IPS DF 19.7 (cell line): Measurements from ENCODE around the gene UBXN7.
"Not testable (repeated sequence)": the region's sequence is repeated elsewhere in the genome, so short reads cannot be mapped to it uniquely, and the experiment has no call there.

Experiments used
- DNase-seq: peaks from one replicate; pipeline ENCODE4 v3.0.0-alpha.2; 2013; ENCODE audit warnings: low read depth, low spot score

The UBXN7 gene, protein sequence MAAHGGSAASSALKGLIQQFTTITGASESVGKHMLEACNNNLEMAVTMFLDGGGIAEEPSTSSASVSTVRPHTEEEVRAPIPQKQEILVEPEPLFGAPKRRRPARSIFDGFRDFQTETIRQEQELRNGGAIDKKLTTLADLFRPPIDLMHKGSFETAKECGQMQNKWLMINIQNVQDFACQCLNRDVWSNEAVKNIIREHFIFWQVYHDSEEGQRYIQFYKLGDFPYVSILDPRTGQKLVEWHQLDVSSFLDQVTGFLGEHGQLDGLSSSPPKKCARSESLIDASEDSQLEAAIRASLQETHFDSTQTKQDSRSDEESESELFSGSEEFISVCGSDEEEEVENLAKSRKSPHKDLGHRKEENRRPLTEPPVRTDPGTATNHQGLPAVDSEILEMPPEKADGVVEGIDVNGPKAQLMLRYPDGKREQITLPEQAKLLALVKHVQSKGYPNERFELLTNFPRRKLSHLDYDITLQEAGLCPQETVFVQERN

DNA sequence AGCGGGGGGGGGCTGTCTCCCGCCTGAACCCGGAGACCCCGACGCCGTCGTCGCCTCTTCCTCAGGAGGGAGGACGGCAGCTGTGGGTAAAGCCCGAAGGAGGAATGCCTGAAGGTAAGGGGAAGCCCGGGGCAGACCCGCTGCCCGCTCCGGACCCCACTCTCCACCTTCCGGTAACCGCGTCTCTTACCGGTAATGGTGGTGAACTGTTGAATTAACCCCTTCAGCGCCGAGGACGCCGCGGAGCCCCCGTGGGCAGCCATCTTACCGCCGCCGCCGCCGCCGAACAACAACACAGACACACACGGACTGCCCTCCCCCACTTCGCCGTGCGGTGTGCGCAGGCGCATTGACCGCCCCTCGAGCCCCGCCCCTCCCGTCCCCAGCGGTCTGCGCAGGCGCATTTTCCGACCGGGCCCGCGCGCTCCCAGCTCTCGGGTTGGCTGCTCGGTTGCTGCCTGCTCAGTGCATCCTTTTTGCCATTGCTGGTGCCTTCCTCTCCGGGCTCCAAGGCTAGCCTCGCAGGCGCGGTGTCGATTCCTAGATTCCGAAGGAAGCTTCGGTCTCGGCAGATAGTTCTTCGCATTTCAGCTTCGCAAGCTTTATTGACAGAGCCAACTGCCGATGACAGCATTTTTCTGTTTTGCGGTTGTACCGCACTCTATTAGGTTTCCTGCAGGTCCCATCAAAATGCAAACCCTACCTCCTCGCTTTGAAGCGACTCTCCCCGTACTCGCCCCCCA is at the start of gene UBXN7:
Gene UBXN7 (minus strand): TSS at position 291 of the 743 bp plus-strand sequence. CDS start 28 bp downstream, at position 263.
- DNase-seq: peak; percentile 64

DNA sequence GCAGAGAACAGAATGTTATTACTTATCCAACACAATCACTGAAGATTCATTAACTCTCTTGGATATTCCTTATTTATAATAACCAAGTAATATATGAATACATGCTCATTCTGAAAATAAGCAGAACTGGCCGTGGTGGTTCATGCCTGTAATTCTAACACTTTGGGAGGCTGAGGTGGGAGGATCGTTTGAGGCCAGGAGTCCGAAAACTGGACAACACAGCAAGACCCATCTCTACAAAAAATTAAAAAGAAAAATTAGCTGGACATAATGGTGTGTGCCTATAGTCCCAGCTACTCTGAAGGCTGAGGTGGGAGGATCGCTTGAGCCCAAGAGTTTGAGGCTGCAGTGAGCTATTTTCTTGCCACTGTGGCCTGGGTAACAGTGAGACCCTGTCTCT is 45.5 kb upstream of the UBXN7 start:
- DNase-seq: no peak

DNA sequence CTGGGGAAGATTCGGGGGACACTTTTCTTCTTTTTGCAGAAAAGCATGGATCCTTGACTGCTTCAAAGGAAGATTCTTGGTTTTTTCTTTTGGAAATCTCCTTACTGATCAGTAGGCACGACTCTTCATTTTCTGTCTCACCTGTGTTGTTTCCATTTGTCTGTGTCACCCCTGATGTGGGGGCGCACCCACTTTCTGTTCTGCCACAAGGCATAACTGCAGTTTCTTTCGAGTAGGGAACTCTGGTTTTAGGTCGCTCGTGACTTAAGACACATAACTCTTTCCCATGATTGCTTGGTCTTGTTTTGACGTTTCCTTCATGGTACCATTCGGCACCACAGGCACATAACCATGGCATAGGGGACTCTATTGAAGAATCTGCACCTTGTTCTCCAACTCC is 40.1 kb upstream of the UBXN7 start:
- no peak for DNase-seq

DNA sequence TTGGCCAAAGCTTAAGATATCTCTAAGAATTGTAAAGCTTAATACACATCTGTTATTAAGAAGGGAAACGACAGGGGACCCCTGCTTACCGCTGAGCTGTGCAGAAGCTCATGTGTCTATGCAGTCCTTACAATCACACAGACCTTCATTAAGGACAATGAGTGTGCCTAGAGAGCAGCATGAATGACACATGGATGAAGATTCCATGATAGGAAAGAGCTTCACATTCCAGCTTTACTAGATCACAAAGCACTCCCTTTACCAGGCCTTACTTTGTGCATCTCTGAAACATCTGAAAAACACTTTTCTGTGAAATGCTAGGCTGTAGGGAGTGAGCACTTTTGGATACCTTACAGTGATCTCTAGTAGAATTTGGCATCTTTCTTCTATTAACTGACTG is 39.3 kb upstream of the UBXN7 start:
- DNase-seq: no peak

DNA sequence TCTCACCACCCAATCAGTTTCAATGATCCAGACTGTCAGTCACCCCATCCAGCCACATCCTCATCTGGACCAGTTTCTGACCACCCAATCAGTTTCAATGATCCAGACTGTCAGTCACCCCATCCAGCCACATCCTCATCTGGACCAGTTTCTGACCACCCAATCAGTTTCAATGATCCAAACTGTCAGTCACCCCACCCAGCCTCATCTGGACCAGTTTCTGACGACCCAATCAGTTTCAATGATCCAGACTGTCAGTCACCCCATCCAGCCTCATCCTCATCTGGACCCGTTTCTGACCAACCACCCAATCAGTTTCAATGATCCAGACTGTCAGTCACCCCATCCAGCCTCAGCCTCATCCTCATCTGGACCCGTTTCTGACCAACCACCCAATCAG is 38.0 kb upstream of the UBXN7 start:
- DNase-seq: not testable (repeated sequence)

DNA sequence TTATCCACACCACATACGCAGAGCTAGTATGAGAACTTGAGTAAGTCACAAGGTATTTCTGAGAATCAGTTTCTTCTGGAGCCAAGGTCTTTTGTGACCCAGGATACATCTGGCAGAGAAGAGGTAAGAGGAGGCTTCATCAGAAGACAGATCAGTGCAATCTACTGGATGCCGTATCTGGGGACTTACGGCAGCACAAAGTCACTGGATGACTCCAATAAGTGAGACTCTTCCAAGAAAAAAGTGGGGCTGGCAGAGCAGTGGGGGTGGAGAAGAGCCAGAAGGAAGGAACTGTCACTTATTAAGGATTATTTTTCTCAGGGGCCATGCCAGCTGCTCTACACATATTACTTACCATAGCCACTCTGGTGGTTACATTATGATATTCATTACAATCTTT is 31.6 kb upstream of the UBXN7 start:
- no peak for DNase-seq

DNA sequence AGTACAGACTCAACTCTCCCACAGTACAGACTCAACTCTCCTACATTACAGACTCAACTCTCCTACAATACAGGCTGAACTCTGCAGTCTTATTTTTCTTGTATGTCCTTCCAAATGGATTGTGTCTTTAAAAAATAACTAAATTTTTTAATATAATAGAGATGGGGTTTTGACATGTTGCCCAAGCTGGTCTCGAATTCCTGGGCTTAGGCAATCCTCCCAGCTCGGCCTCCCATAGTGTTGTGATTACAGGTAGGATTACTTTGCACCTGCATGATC is 31.2 kb upstream of the UBXN7 start:
- DNase-seq: no peak

DNA sequence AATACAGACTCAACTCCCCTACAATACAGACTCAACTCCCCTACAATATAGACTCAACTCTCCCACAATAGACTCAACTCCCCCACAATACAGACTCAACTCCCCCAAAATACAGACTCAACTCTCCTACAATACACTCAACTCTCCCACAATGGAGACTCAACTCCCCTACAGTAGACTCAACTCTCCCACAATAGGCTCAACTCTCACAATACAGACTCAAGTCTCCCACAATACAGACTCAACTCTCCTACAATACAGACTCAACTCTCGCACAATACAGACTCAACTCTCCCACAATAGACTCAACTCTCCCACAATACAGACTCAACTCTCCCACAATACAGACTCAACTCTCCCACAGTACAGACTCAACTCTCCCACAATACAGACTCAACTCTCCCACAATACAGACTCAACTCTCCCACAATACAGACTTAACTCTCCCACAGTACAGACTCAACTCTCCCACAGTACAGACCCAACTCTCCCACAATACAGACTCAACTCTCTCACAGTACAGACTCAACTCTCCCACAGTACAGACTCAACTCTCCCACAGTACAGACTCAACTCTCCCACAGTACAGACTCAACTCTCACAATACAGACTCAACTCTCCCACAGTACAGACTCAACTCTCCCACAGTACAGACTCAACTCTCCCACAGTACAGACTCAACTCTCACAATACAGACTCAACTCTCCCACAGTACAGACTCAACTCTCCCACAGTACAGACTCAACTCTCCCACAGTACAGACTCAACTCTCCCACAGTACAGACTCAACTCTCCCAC is 30.7 kb upstream of the UBXN7 start:
- DNase-seq: not testable (repeated sequence)

DNA sequence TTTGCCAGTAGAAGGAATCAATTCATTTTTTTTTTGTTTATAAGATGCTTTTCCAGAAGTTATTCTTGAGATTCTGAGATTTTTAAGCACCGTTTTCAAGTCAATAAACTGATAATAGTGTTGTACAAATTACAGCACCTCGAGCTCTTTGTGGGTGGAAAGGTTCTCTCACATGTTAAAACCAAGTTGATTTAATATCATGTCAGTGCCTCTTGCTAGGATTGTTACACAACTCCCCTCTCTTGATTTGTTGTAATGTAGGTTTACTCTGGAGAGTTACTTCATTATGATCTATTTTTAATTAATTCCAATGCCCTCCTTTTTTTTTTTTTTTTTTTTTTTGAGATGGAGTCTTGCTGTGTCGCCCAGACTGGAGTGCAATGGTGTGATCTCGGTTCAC is 25.8 kb upstream of the UBXN7 start:
- DNase-seq: no peak

DNA sequence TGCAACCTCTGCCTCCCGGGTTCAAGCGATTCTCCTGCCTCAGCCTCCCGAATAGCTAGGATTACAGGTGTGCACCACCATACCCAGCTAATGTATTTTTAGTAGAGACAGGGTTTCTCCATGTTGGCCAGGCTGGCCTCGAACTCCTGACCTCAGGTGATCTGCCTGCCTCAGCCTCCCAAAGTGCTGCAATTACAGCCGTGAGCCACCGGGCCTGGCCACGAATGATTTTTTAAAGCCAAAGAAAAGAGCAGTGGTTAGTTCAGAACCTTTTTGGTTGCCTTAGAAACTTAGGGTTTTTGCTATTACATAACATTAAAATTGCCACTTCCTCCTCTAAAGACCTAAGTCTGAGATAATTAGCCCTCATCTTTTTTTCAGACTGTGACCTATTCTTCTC is 25.2 kb upstream of the UBXN7 start:
- DNase-seq: not testable (repeated sequence)

DNA sequence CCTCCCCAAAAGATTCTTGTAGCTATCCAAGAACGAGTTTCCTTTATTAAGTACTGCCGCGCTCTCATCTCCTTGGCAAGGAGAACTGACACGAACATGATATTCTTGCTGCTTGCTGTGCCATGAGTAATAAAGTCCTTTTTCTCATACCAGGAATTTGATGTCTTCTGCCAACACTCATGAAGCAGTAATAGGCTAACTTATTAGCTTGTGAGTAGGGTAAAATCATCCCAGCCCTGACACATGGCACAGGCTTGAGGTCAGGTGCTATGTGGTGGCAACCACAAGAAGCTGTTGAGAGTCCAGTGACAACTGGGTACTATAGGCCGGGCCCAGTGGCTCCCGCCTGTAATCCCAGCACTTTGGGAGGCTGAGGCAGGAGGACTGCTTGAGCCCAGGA is 22.7 kb upstream of the UBXN7 start:
- DNase-seq: no peak

DNA sequence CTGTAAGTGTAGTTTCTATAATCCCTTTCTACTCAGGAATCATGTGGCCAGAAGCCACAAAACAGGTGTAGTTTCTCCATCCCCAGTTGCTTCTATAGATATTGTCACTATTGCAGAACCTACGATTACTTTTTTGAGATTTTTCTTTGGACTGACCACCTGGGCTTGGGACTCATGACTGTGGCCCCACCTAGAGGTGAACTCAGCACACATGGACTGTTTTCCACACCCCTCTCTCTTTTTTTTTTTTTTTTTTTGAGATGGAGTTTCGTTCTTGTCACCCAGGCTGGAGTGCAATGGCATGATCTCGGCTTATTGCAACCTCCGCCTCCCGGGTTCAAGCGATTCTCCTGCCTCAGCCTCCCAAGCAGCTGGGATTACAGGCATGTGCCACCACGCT is 13.2 kb upstream of the UBXN7 start:
- not testable (repeated sequence) for DNase-seq

DNA sequence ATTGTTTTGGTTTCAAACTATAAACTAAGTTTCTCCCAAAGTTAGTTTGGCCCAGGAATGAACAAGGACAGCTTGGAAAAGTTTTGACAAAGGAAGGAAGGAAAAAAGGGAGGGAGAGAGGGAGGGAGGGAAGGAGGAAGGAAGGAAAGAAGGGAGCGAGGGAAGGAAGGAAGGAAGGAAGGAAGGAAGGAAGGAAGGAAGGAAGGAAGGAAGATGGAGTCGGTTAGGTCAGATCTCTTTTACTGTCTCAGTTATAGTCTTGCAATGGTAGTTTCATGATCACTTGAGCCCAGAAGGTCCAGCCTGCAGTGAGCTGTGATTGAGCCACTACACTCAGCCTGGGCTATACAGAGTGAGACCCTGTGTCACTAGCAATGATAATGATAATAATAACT is 12.3 kb upstream of the UBXN7 start:
- no peak for DNase-seq

DNA sequence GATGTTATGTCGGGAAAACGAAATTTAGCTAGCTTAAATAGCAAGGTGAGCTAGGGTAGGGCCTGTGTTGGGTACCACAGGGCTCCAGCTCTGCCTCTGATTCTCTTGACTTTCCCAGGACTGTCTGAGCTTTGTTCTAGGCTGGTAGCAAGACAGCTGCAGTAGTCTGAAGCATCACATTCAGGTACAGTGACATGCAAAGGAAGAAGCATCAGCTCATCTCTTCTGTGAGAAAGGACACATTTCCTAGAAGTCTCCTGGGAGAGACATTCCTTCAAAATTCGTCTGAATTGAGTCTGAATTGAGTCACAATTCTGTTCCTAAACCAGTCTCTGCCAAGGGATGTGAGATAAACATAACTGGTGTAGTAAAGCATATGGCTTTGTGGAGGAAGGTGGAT is 8.5 kb upstream of the UBXN7 start:
- no peak for DNase-seq

DNA sequence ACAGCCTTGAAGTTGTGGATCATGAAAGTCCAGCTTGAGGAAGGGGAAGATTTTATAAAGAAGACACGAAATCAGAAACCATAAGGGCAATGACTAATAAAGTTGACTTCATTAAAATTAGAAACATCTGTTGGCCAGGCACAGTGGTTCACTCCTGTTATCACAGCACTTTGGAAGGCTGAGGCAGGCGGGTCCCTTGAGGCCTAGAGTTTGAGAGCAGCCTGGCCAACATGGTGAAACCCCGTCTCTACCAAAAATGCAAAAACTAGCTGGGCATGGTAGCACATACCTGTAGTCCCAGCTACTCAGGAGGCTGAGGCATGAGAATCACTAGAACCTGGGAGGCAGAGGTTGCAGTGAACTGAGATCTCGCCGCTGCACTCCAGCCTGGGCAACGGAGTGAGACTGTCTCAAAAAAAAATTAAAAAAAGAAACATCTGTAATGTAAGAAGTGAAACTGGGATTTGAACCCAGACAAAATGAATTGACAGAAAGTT is 7.9 kb upstream of the UBXN7 start:
- DNase-seq: no peak

DNA sequence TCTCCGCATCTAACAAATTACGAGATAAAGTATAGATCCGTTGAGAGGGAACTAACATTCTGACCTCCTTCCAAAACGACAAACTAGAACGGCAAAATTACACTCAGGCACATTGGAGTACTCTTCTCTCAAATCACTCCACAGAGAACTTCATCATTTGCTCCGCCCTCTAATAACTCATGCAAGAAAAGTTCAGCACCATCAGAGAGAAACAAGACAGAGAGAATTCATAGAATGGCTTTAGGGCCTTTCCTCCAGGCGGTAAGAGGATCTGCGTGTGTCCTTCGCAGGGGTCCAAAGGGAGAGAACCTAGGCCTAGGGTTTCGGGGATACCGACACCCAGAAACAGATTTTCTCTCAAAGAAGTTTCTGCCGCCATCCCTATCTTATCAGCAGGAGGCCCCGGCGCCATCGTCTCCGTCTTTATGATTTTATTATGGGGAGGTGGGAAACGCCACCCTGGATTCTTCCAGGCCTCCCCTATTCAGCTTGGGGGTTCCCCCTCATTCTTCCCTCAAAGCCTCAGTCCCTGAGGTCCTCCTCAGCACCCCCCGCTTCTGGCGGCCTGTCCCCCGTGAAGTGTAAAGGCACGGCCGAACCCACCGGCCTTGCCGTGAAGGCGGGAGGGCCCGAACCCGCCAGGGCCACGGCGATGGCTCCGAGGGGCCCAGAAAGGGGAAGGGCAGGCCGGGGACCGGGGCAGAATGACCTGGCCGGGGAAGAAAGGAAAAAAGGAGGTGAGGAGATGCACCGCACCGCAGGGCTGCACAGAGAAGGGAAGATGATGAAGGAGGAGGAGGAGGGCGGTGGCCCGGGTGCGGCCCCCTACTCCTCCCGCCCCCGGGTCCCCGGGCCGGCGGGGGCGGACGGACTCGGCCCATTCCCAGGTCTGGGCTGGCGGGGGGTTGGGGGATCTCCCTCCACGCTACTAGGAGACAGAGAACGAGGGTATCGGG is 768 bp downstream of the UBXN7 start:
- DNase-seq: no peak

DNA sequence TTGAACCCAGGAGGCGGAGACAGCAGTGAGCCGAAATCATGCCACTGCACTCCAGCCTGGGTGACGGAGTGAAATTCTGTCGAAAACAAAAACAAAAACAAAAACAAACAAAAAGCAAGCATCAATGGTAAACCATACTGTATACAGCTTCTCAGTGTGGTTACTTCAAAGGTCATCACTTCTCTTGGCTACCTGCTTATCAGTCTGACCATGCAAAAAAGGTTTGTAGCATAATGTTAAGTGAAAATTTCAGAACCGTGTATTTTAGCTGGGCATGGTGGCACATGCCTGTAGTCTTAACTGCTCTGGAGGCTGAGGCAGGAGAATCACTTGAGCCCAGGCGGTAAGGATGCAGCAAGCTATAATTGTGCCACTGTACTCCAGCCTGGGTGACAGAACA is 4.2 kb downstream of the UBXN7 start:
- DNase-seq: no peak

DNA sequence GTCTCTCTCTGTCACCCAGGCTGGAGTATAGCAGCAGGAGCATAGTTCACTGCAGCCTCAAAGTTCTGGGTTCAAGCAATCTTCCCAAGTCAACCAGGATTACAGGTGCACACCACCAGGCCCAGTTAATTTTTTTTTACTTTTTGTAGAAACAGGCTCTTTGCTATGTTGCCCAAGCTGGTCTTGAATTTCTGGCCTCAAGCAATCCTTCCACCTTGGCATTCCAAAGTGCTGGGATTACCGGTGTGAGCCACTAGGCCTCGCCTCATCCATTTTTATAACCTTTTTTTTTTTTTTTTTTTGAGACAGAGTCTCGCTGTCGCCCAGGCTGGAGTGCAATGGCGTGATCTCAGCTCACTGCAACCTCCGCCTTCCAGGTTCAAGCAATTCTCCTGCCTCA is 7.8 kb downstream of the UBXN7 start:
- not testable (repeated sequence) for DNase-seq

DNA sequence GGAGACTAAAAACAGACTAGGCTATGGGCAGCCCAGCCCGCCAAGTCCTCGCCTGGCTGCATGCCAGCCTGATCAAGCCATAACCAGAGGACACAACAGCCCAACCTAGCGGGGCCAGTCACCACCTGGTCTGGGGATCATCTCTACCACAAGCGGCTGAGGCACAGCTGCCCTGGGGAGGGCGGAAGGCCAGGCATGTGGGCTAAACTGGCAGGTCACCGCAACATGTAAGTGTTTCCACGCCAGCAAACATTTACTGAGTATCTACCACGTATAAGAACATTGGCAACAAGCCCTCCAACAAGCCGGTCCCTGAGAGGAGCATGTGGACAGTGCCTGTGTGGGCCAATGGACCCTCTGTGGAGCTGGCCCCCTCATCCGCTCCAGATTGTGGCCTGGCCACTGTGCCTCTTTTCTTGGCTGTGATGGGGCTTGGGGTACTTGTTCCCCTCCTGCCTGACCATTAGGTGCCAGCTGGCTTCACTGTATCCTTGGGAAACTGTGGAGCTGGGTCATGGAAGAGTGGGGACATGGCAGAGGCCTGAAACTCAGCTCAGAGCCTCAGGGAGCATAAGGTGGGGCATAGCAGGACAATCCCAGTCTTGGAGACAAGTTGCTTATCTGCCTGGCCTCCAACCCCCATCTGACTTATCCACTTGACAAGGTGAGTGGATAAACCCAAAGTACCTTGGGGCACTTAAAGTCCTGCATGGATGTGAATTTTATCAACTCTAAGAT is 9.0 kb downstream of the UBXN7 start:
- DNase-seq: no peak

DNA sequence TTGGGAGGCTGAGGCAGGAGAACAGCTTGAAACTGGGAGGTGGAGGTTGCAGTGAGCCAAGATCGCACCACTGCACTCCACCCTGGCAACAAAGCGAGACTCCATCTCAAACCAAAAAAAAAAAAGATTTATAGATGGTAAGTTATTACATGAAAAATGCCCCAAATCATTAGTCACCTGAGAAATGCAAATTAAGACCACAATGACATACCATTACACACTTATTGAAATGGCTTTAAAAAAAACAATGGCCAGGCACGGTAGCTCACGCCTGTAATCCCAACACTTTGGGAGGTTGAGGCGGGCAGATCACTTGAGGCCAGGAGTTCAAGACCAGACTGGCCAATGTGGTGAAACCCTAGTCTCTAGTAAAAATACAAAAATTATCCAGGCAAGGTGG is 10.6 kb downstream of the UBXN7 start:
- DNase-seq: not testable (repeated sequence)
